ENCODE data around the gene NDUFV3. TPM values are rescaled to one million over a fixed set of nuclear protein-coding genes. Genes with fewer than 3 reads are reported as not detected.
"Not testable (repeated sequence)": the region's sequence is repeated elsewhere in the genome, so short reads cannot be mapped to it uniquely, and the experiment has no call there.

NDUFV3 gene
- total and polyA plus RNA-seq, 5 donors from 2014 or later, result 12.2 to 19.7 (median 15.8) TPM

DNA sequence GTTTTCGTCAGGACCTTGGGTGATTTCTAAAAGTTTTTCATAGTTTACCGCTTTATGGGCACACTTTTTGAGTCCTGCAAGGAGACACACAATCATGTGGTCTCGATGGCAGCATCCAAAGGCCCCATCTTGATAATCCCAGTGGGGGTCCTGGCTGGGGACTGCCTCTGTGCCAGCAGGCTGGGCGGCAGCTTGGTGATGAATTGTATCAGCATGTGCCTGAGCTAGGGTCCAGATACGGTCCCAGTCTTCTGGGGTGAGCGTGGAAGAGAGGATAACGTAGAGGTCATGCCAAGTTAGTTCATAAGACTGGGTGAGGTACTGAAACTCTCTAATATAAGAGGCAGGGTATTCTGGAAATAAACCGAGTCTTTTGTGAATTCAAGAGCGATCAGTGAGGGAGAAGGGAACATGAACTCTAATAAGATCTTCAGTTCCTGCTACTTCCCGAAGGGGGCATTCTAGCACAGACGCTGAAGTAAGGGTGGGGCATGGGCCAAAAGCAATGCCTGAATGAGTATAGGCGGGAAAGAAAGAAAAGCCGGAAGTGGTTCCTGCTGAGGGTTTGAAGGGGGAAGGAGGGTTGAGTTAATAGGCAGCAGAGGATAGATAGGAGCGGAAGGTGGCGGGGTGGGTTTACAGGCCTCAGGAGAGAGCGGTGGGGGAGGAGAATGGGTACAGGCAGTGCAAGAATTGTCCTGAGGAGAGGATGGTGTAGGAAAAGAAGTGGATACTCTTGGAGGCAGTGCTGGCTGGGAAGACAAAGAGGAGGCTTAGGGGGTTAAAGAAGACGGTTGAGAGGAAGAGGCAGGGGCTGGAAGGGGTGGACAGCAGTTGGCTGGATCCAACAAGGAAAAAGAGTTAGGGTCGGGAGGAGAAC is 30.7 kb downstream of the NDUFV3 start:
- Histone ChIP-seq H3K36me3 (ENCODE audit: control insufficient read depth, insufficient read depth, low read length) (no peaks in the 10 kb centered on the region), H3K4me3 (ENCODE audit: low read depth, low read length) (no peak overlapping the region), H3K27ac (ENCODE audit: insufficient read depth, low read length, poor library complexity, severe bottlenecking) (no peak overlapping the region), H3K9me3 (ENCODE audit: control insufficient read depth in 2 of 2, low read length in 2 of 2) (no peaks in the 10 kb centered on the region), H3K4me1 (ENCODE audit: control insufficient read depth, insufficient read depth, low read length, poor library complexity, severe bottlenecking) (peaks cover 9% of the 10 kb centered on the region), H3K27me3 (ENCODE audit: control insufficient read depth, insufficient read depth, low read length) (no peaks in the 10 kb centered on the region)
- peak overlapping the region; percentile 11 to 88 (median 16) for H3K27ac Mint-ChIP-seq
- ATAC-seq (ENCODE audit: low read depth in 2 of 2), result peak; percentile 90
- H3K27me3 Mint-ChIP-seq, result no peaks in the 10 kb centered on the region
- H3K9me3 Mint-ChIP-seq, result no peaks in the 10 kb centered on the region
- DNase-seq, result peak; percentile 50 to 93 (median 71)
- peaks cover 0 to 17% (median 12%) of the 10 kb centered on the region in 4 donors for H3K4me1 Mint-ChIP-seq
- peak overlapping the region in 3 of 4 donors; percentile 9 to 77 (median 66) for H3K4me3 Mint-ChIP-seq
- peaks cover under 1% of the 10 kb centered on the region for H3K36me3 Mint-ChIP-seq

DNA sequence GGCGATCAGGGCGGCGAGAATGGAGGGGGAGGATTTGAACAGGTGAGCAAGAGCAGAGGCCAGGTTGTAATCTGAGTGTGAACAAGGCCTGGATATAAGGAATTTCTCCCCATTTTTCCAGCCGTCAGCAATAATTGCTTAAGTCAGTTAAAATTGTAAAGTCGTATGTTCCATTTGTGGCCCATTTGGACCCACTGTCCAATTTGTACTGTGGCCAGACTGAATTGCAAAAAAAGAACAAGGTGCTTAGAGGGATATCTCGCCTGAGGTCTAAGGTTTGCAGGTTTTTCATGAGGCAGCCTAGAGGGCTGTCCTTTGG is 31.3 kb downstream of the NDUFV3 start:
- Histone ChIP-seq H3K27me3 (ENCODE audit: control insufficient read depth, insufficient read depth, low read length) (no peaks in the 10 kb centered on the region), H3K4me3 (ENCODE audit: low read depth, low read length) (no peak overlapping the region), H3K4me1 (ENCODE audit: control insufficient read depth, insufficient read depth, low read length, poor library complexity, severe bottlenecking) (peaks cover 9% of the 10 kb centered on the region), H3K27ac (ENCODE audit: insufficient read depth, low read length, poor library complexity, severe bottlenecking) (no peak overlapping the region), H3K9me3 (ENCODE audit: control insufficient read depth in 2 of 2, low read length in 2 of 2) (no peaks in the 10 kb centered on the region), H3K36me3 (ENCODE audit: control insufficient read depth, insufficient read depth, low read length) (no peaks in the 10 kb centered on the region)
- Mint-ChIP-seq H3K27ac (peak overlapping the region; percentile 11 to 88 (median 16)), H3K4me1 (peaks cover 0 to 17% (median 12%) of the 10 kb centered on the region in 4 donors), H3K9me3 (no peaks in the 10 kb centered on the region), H3K4me3 (peak overlapping the region in 1 of 4 donors; percentile 9), H3K36me3 (no peaks in the 10 kb centered on the region), H3K27me3 (no peaks in the 10 kb centered on the region)
- no peak for ATAC-seq (ENCODE audit: low read depth in 2 of 2)
- no peak for DNase-seq

DNA sequence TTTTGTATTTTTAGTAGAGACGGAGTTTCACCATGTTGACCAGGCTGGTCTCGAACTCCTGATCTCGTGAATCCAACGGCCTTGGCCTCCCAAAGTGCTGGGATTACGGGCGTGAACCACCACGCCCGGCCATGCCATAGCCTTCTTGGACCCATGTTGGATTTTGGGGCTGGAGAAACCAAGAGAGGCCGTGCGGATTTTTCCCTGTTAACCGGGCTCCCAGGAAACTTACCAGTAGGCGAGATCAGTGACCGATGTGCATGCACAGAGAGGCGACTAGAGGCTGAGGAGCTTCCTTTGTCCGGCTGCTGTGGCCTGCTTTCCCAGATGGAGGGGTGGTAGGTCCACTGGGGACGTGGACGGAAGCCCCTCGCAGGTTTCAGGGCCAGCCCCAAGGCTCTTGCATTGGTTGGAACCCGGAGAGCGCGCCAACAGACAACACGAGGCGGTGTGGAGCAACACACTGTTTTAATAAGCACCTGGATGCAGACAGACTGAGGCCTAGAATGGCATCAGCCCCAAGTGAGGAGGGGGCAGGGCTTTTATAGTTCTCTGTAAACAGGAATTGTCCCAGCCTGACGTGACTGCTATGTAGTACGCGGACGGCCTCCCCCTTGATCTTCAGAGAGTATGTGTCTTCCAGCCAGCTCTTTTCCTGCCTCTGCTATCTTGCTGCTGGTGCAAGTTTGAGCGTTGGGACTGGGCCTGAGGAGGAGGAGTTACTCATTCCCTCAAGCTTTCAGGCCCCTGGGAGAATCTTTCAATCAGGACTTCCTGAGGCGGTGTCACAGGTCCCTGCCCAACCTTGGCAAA is 32.2 kb downstream of the NDUFV3 start, which contains the start of gene ERVH48-1:
Gene ERVH48-1, minus strand, starts transcription at position 517 of the 813 bp plus-strand sequence. CDS start 6,624 bp downstream, outside the sequence.
- DNase-seq (peak in 2 of 3 donors; percentile 4 to 48), ATAC-seq (ENCODE audit: low read depth in 2 of 2) (no peak)
- H3K27ac Mint-ChIP-seq, result peak within 1 kb of the TSS; percentile 16 to 87 (median 79)

GRCh38 chr21:42927474-42928200 is 34.5 kb downstream of the NDUFV3 start:
- H3K27me3 Mint-ChIP-seq; H3K36me3 ChIP-seq (ENCODE audit: control insufficient read depth, insufficient read depth, low read length); H3K27me3 ChIP-seq (ENCODE audit: control insufficient read depth, insufficient read depth, low read length); H3K4me3 Mint-ChIP-seq; H3K9me3 Mint-ChIP-seq; H3K9me3 ChIP-seq (ENCODE audit: control insufficient read depth in 2 of 2, low read length in 2 of 2); DNase-seq; H3K36me3 Mint-ChIP-seq; ATAC-seq (ENCODE audit: low read depth in 2 of 2); H3K4me3 ChIP-seq (ENCODE audit: low read depth, low read length); H3K27ac ChIP-seq (ENCODE audit: insufficient read depth, low read length, poor library complexity, severe bottlenecking); H3K4me1 ChIP-seq (ENCODE audit: control insufficient read depth, insufficient read depth, low read length, poor library complexity, severe bottlenecking): not testable (repeated sequence)
- Mint-ChIP-seq H3K4me1 (peaks cover 0 to 17% (median 12%) of the 10 kb centered on the region in 4 donors), H3K27ac (peak overlapping the region in 1 of 3 donors; percentile 26)

More for the DNA sequence above, 32.2 kb downstream of the NDUFV3 start, which contains the start of gene ERVH48-1:
- H3K36me3 Mint-ChIP-seq, result no peaks in the 10 kb centered on the region
- no peak within 1 kb of the TSS for H3K4me3 Mint-ChIP-seq
- Histone ChIP-seq H3K4me3 (ENCODE audit: low read depth, low read length) (no peak within 1 kb of the TSS), H3K36me3 (ENCODE audit: control insufficient read depth, insufficient read depth, low read length) (no peaks in the 10 kb centered on the region), H3K9me3 (ENCODE audit: control insufficient read depth in 2 of 2, low read length in 2 of 2) (no peaks in the 10 kb centered on the region), H3K27me3 (ENCODE audit: control insufficient read depth, insufficient read depth, low read length) (no peaks in the 10 kb centered on the region), H3K27ac (ENCODE audit: insufficient read depth, low read length, poor library complexity, severe bottlenecking) (no peak within 1 kb of the TSS), H3K4me1 (ENCODE audit: control insufficient read depth, insufficient read depth, low read length, poor library complexity, severe bottlenecking) (peaks cover 9% of the 10 kb centered on the region)
- H3K4me1 Mint-ChIP-seq, result peaks cover 0 to 17% (median 12%) of the 10 kb centered on the region in 4 donors
- no peaks in the 10 kb centered on the region for H3K9me3 Mint-ChIP-seq
- peaks cover 4% of the 10 kb centered on the region for H3K27me3 Mint-ChIP-seq

DNA sequence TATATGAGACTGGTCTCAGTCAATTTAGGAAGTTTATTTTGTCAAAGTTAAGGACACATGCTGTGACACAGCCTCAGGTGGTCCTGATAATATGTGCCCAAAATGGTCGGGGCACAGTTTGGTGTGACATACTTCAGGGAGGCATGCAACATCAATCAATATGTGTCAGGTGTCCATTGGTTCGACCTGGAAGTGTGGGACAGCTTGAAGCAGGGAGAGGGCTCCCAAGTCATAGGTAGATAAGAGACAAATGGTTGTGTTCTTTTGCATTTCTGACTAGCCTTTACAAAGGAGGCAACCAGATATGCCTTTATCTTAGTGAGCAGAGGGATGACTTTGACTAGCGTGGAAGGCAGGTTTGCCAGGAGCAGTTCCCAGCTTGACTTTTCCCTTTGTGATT is 36.9 kb downstream of the NDUFV3 start:
- Histone ChIP-seq H3K4me3 (ENCODE audit: low read depth, low read length) (no peak overlapping the region), H3K27ac (ENCODE audit: insufficient read depth, low read length, poor library complexity, severe bottlenecking) (no peak overlapping the region), H3K36me3 (ENCODE audit: control insufficient read depth, insufficient read depth, low read length) (no peaks in the 10 kb centered on the region), H3K9me3 (ENCODE audit: control insufficient read depth in 2 of 2, low read length in 2 of 2) (no peaks in the 10 kb centered on the region), H3K4me1 (ENCODE audit: control insufficient read depth, insufficient read depth, low read length, poor library complexity, severe bottlenecking) (no peaks in the 10 kb centered on the region), H3K27me3 (ENCODE audit: control insufficient read depth, insufficient read depth, low read length) (no peaks in the 10 kb centered on the region)
- H3K9me3 Mint-ChIP-seq, result no peaks in the 10 kb centered on the region
- peaks cover 4% of the 10 kb centered on the region for H3K27me3 Mint-ChIP-seq
- H3K4me3 Mint-ChIP-seq, result no peak overlapping the region
- no peak overlapping the region for H3K27ac Mint-ChIP-seq
- ATAC-seq (ENCODE audit: low read depth in 2 of 2), result no peak
- DNase-seq, result no peak
- H3K4me1 Mint-ChIP-seq, result peaks cover 0 to 2% (median 0%) of the 10 kb centered on the region in 4 donors
- no peaks in the 10 kb centered on the region for H3K36me3 Mint-ChIP-seq

GRCh38 chr21:42931560-42932235 is 38.6 kb downstream of the NDUFV3 start:
- H3K9me3 Mint-ChIP-seq, result no peaks in the 10 kb centered on the region
- DNase-seq (no peak), ATAC-seq (ENCODE audit: low read depth in 2 of 2) (no peak)
- Histone ChIP-seq H3K4me3 (ENCODE audit: low read depth, low read length) (no peak overlapping the region), H3K27ac (ENCODE audit: insufficient read depth, low read length, poor library complexity, severe bottlenecking) (no peak overlapping the region), H3K4me1 (ENCODE audit: control insufficient read depth, insufficient read depth, low read length, poor library complexity, severe bottlenecking) (no peaks in the 10 kb centered on the region), H3K27me3 (ENCODE audit: control insufficient read depth, insufficient read depth, low read length) (no peaks in the 10 kb centered on the region), H3K36me3 (ENCODE audit: control insufficient read depth, insufficient read depth, low read length) (no peaks in the 10 kb centered on the region), H3K9me3 (ENCODE audit: control insufficient read depth in 2 of 2, low read length in 2 of 2) (no peaks in the 10 kb centered on the region)
- no peak overlapping the region for H3K4me3 Mint-ChIP-seq
- peak overlapping the region in 2 of 3 donors; percentile 17 to 75 for H3K27ac Mint-ChIP-seq
- H3K27me3 Mint-ChIP-seq, result peaks cover 4% of the 10 kb centered on the region
- H3K36me3 Mint-ChIP-seq, result no peaks in the 10 kb centered on the region
- no peaks in the 10 kb centered on the region for H3K4me1 Mint-ChIP-seq
